NCI-H128 (cell line): ENCODE measurements around the gene COLEC12.

Experiments
- DNase-seq: peaks from one replicate; lab custom pipeline; 2025; ENCODE audit not compliant: unreplicated experiment; lab: John Stamatoyannopoulos, UW

The COLEC12 gene

GRCh38 chr18:364256-364826 is 136.2 kb downstream of the COLEC12 start:
- no peak for DNase-seq

- no peak for DNase-seq
These were observed 137.0 kb downstream of the COLEC12 start for GRCh38 chr18:363301-364085.

- no peak for DNase-seq
These were observed 137.9 kb downstream of the COLEC12 start for GRCh38 chr18:362311-363290.

- no peak for DNase-seq
These were observed 138.6 kb downstream of the COLEC12 start for GRCh38 chr18:361941-362310.

GRCh38 chr18:361100-361732 is 139.3 kb downstream of the COLEC12 start:
- DNase-seq: no peak

GRCh38 chr18:360676-361075 is 139.8 kb downstream of the COLEC12 start:
- DNase-seq: no peak

- no peak for DNase-seq
These were observed 143.7 kb downstream of the COLEC12 start for GRCh38 chr18:356778-357177.

- DNase-seq: no peak
These were observed 144.8 kb downstream of the COLEC12 start for GRCh38 chr18:355678-356077.

GRCh38 chr18:354471-354870 is 146.0 kb downstream of the COLEC12 start:
- no peak for DNase-seq

- no peak for DNase-seq
These were observed 146.5 kb downstream of the COLEC12 start for GRCh38 chr18:354003-354402.

GRCh38 chr18:352438-352837 is 148.1 kb downstream of the COLEC12 start:
- DNase-seq: no peak

- no peak for DNase-seq
These were observed 149.4 kb downstream of the COLEC12 start for GRCh38 chr18:350953-351572.

GRCh38 chr18:346600-346999 is 153.9 kb downstream of the COLEC12 start:
- no peak for DNase-seq

GRCh38 chr18:341102-341501 is 159.4 kb downstream of the COLEC12 start:
- DNase-seq: no peak

GRCh38 chr18:340044-340443 is 160.5 kb downstream of the COLEC12 start:
- DNase-seq: no peak

GRCh38 chr18:339200-339599 is 161.3 kb downstream of the COLEC12 start:
- no peak for DNase-seq

- no peak for DNase-seq
These were observed 163.8 kb downstream of the COLEC12 start for GRCh38 chr18:336713-337112.

- DNase-seq: no peak
These were observed 164.8 kb downstream of the COLEC12 start for GRCh38 chr18:335733-336132.

- DNase-seq: no peak
These were observed 165.8 kb downstream of the COLEC12 start for GRCh38 chr18:334575-335132.

- DNase-seq: no peak
These were observed 167.6 kb downstream of the COLEC12 start for GRCh38 chr18:332721-333510.
